Right atrium auricular region (tissue), 2 donors: ENCODE measurements around the gene IQGAP2. TPM values are rescaled to one million over a fixed set of nuclear protein-coding genes. Genes with fewer than 3 reads are reported as not detected.

Experiments
- DNase-seq: peaks from one replicate; pipeline ENCODE4 v3.0.0-alpha.2; 2019; ENCODE audit warnings: low spot score
- H3K27ac ChIP-seq, 2 donors: fragments of 200-600 bp; sonication (generic); 1 replicate in 1 of 2; 2 replicates in 1 of 2; pipeline ENCODE4 v1.5.1; 2016 to 2019
- H3K27me3 ChIP-seq, 2 donors: fragments of 200-600 bp; sonication (generic); one replicate each; pipeline versions ENCODE4 v1.5.1 to v1.6.0; 2017 to 2019
- H3K36me3 ChIP-seq: fragments of 200-600 bp; sonication (generic); one replicate; pipeline ENCODE4 v1.5.1; 2016
- H3K4me1 ChIP-seq, 2 donors: fragments of 200-600 bp; sonication (generic); one replicate each; pipeline versions ENCODE4 v1.5.1 to v1.6.0; 2017 to 2019
- H3K4me3 ChIP-seq, 2 donors: fragments of 200-600 bp; sonication (generic); 1 replicate in 1 of 2; 2 replicates in 1 of 2; pipeline ENCODE4 v1.5.1; 2017 to 2019; ENCODE audit warnings: mild to moderate bottlenecking in 1 of 2, moderate library complexity in 1 of 2
- H3K9me3 ChIP-seq, 2 donors: fragments of 200-600 bp; sonication (generic); one replicate each; pipeline ENCODE4 v1.5.1; 2019
- total RNA-seq, 2 donors: library from RNA; depleted of rRNA; stranded (reverse); fragments of >200 nt; gene quantifications; one replicate each; pipeline ENCODE4 v1.1.0, GENCODE V29; 2016
- TF ChIP-seq, protein P1 (sequence below), 2 donors: fragments of 200-600 bp; sonication (generic); IDR thresholded peaks; one replicate each; pipeline ENCODE4 v1.5.1; 2019; ENCODE audit warnings: antibody characterized with exemption in 2 of 2

Gene IQGAP2
- total RNA-seq, 2 donors from 2014 or later: 5.4 to 12.3 TPM

- no peaks in the 10 kb centered on the region for H3K4me1 ChIP-seq
- H3K36me3 ChIP-seq: no peaks in the 10 kb centered on the region
- no peak overlapping the region for H3K4me3 ChIP-seq
- TF ChIP-seq, protein P1, sequence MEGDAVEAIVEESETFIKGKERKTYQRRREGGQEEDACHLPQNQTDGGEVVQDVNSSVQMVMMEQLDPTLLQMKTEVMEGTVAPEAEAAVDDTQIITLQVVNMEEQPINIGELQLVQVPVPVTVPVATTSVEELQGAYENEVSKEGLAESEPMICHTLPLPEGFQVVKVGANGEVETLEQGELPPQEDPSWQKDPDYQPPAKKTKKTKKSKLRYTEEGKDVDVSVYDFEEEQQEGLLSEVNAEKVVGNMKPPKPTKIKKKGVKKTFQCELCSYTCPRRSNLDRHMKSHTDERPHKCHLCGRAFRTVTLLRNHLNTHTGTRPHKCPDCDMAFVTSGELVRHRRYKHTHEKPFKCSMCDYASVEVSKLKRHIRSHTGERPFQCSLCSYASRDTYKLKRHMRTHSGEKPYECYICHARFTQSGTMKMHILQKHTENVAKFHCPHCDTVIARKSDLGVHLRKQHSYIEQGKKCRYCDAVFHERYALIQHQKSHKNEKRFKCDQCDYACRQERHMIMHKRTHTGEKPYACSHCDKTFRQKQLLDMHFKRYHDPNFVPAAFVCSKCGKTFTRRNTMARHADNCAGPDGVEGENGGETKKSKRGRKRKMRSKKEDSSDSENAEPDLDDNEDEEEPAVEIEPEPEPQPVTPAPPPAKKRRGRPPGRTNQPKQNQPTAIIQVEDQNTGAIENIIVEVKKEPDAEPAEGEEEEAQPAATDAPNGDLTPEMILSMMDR (IDR thresholded peaks at IDR 0.05): no peak
- no peaks in the 10 kb centered on the region for H3K9me3 ChIP-seq
- DNase-seq: no peak
- H3K27me3 ChIP-seq: no peaks in the 10 kb centered on the region
- H3K27ac ChIP-seq: no peak overlapping the region
Observed at GRCh38 chr5:76495870-76496269, 92.8 kb downstream of the IQGAP2 start.

DNA sequence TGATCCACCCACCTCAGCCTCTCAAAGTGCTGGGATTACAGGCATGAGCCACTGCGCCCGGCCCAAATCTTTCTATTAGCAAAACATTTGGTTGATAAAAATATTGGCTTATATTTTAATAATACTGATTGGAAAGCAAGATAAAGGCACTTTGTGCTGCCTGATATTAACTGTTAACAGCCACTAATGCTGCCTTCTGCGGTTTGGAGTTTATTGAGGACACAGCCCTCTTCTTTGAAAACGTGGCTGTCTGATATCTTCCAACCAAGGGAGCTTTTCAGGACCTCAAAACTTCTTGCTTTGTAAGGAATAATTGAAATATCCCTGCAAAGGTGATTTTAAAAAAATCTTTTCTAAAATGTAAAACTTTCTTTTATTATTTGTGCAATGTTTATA is 94.0 kb downstream of the IQGAP2 start:
- H3K4me3 ChIP-seq: no peak overlapping the region
- no peaks in the 10 kb centered on the region for H3K4me1 ChIP-seq
- no peaks in the 10 kb centered on the region for H3K9me3 ChIP-seq
- no peaks in the 10 kb centered on the region for H3K36me3 ChIP-seq
- H3K27me3 ChIP-seq: no peaks in the 10 kb centered on the region
- no peak overlapping the region for H3K27ac ChIP-seq
- TF ChIP-seq, protein P1 (IDR thresholded peaks at IDR 0.05): no peak
- no peak for DNase-seq

DNA sequence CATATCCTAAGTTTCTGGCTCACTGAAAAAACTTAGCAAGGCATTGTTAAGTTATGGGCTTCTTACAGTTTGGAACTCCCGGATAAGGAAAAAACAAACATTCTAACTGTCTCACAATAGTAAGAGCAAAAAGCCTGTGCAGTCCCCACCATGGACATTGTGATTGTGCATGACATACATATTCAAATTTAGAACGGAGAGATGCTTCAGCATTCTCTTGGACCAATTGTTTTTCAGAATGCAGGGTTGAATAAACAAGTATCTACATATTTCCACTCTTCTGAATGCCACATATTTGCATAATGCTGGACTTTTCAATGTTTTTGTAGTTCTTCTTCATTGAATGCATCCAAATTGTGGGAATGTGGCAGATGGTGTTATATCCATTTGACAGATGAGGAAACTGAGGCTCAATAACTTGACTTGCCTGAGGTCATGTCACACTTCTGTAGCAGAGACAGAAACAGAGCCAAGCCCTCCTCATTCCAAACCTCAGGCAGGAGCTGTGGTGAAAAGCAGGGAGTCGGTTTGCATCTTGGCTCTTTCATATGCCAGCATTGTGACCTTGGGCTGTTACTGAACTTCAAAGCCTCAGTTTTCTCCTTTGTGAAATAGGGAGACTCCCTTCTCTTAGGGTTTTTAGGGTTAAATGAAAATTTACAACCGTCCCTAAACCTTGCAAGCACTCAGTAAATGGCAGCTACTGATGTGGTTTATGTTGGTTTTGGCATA is 95.1 kb downstream of the IQGAP2 start:
- Histone ChIP-seq H3K36me3 (no peaks in the 10 kb centered on the region), H3K9me3 (no peaks in the 10 kb centered on the region), H3K4me1 (no peaks in the 10 kb centered on the region), H3K27ac (no peak overlapping the region), H3K27me3 (no peaks in the 10 kb centered on the region), H3K4me3 (no peak overlapping the region)
- TF ChIP-seq, protein P1 (IDR thresholded peaks at IDR 0.05): no peak
- DNase-seq: no peak

- no peak overlapping the region for H3K4me3 ChIP-seq
- no peaks in the 10 kb centered on the region for H3K27me3 ChIP-seq
- no peaks in the 10 kb centered on the region for H3K4me1 ChIP-seq
- no peaks in the 10 kb centered on the region for H3K36me3 ChIP-seq
- no peak for DNase-seq
- TF ChIP-seq, protein P1 (IDR thresholded peaks at IDR 0.05): no peak
- H3K9me3 ChIP-seq: no peaks in the 10 kb centered on the region
- H3K27ac ChIP-seq: no peak overlapping the region
Observed at GRCh38 chr5:76499507-76500161, 96.5 kb downstream of the IQGAP2 start.

GRCh38 chr5:76500633-76501393 is 97.7 kb downstream of the IQGAP2 start:
- Histone ChIP-seq H3K27ac (no peak overlapping the region), H3K9me3 (no peaks in the 10 kb centered on the region), H3K36me3 (no peaks in the 10 kb centered on the region), H3K4me1 (no peaks in the 10 kb centered on the region), H3K27me3 (no peaks in the 10 kb centered on the region), H3K4me3 (no peak overlapping the region)
- no peak for DNase-seq
- TF ChIP-seq, protein P1 (IDR thresholded peaks at IDR 0.05): no peak
